GM12892 (cell line): Measurements from ENCODE around the gene MGME1.
A peak's percentile ranks its signal among the peaks of the same experiment; 100 is the strongest.

Source experiments
- DNase-seq: peaks from one replicate; pipeline ENCODE4 v3.0.0; 2011; ENCODE audit not compliant: insufficient read length
- FAIRE-seq: peaks from 2 replicates; lab custom pipeline; 2011; peaks lifted over from hg19 to GRCh38; lab: Jason Lieb, UNC
- POLR2A ChIP-seq: IDR thresholded peaks from 2 replicates; pipeline ENCODE4 v1.6.1; 2011; ENCODE audit warnings: low read depth, low read length, control low read depth
- POLR2AphosphoS5 ChIP-seq: IDR thresholded peaks from 2 replicates; pipeline ENCODE4 v1.6.1; 2011; ENCODE audit warnings: low read depth, low read length, control low read depth
- TAF1 ChIP-seq: IDR thresholded peaks from 2 replicates; pipeline ENCODE4 v1.6.1; 2011; ENCODE audit warnings: low read depth, mild to moderate bottlenecking, control low read depth, low read length, borderline replicate concordance

Gene MGME1

GRCh38 chr20:17966432-17967310, 2.1 kb upstream of the MGME1 start:
- FAIRE-seq (no peak), DNase-seq (no peak)
- TF ChIP-seq TAF1 (no peak), POLR2AphosphoS5 (no peak), POLR2A (no peak)

GRCh38 chr20:17967521-17968365, 1.1 kb upstream of the MGME1 start:
- DNase-seq (peak; percentile 13), FAIRE-seq (peak; percentile 38)

GRCh38 chr20:17969278-17969883, 563 bp downstream of the MGME1 start:
- no peak for DNase-seq
- FAIRE-seq = peak; percentile 38

More at GRCh38 chr20:17967521-17968365, 1.1 kb upstream of the MGME1 start:
- TF ChIP-seq POLR2AphosphoS5 (no peak), TAF1 (no peak), POLR2A (no peak)

GRCh38 chr20:17969884-17970409, 1.1 kb downstream of the MGME1 start:
- DNase-seq = peak; percentile 34
- peak; percentile 64 for FAIRE-seq
- peak; percentile 60; the same call in 1 of the 2 replicates for TF ChIP-seq POLR2AphosphoS5
- TF ChIP-seq POLR2A = peak; percentile 76
- peak; percentile 85 for TF ChIP-seq TAF1

More at GRCh38 chr20:17969278-17969883, 563 bp downstream of the MGME1 start:
- TF ChIP-seq TAF1 (peak; percentile 7; the same call in 1 of the 2 replicates), POLR2A (no peak; the same call in 1 of the 2 replicates)

GRCh38 chr20:17971300-17972013, 2.6 kb downstream of the MGME1 start:
- FAIRE-seq (no peak), DNase-seq (no peak)
- TF ChIP-seq POLR2AphosphoS5 (no peak), POLR2A (no peak)

- no peak for FAIRE-seq
- TF ChIP-seq TAF1 = no peak
- TF ChIP-seq POLR2AphosphoS5 = no peak
- no peak for TF ChIP-seq POLR2A
- no peak for DNase-seq
Measured at GRCh38 chr20:17972121-17972520, 3.3 kb downstream of the MGME1 start.

GRCh38 chr20:17976305-17976704, 7.5 kb downstream of the MGME1 start:
- DNase-seq (no peak), FAIRE-seq (no peak)
- TF ChIP-seq POLR2AphosphoS5 = no peak
- TF ChIP-seq TAF1 = no peak
- no peak for TF ChIP-seq POLR2A

- TF ChIP-seq POLR2AphosphoS5 (no peak), POLR2A (no peak), TAF1 (no peak)
- DNase-seq = no peak
- no peak for FAIRE-seq
Measured at GRCh38 chr20:17985388-17986018, 16.7 kb downstream of the MGME1 start.

- TF ChIP-seq POLR2A = no peak
- no peak for TF ChIP-seq POLR2AphosphoS5
- TF ChIP-seq TAF1 = no peak
- DNase-seq (no peak), FAIRE-seq (no peak)
Measured at GRCh38 chr20:17987988-17988387, 19.2 kb downstream of the MGME1 start.

GRCh38 chr20:17990278-17990972, 21.6 kb downstream of the MGME1 start:
- TF ChIP-seq TAF1 (no peak), POLR2A (no peak), POLR2AphosphoS5 (no peak)

GRCh38 chr20:17992224-17992637, 23.4 kb downstream of the MGME1 start:
- no peak for DNase-seq

More at GRCh38 chr20:17990278-17990972, 21.6 kb downstream of the MGME1 start:
- DNase-seq = no peak
- FAIRE-seq = no peak

More at GRCh38 chr20:17992224-17992637, 23.4 kb downstream of the MGME1 start:
- no peak for FAIRE-seq
- TF ChIP-seq POLR2A (no peak; the same call in 1 of the 2 replicates), TAF1 (no peak), POLR2AphosphoS5 (no peak)
